ENCODE data around the gene HEPACAM2. TPM values are rescaled to one million over a fixed set of nuclear protein-coding genes. Genes with fewer than 3 reads are reported as not detected.

The HEPACAM2 gene
- total RNA-seq, 1 donor from 2014 or later, result 31.7 TPM

DNA sequence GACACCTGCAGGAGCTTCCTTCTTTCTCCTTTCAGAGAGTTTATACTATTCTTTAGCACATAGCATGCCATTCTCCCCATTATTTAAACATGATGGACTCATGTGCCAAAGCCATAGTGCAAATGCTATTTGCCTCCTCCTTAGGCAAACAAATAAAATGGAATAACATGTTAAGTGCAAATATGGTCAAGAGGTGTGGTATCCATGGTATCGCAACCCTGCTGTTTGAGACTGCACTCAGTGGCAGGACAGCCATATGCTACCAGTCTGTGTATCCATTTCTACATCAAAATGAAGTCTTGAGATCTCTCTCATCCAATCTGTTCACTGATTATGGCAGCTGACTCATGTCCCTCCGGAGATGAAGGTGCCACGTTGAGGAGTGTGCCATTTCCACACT, 22.8 kb downstream of the HEPACAM2 start:
- H3K4me3 Mint-ChIP-seq (ENCODE audit: low read depth), result no peak overlapping the region
- no peaks in the 10 kb centered on the region for H3K9me3 Mint-ChIP-seq (ENCODE audit: low read depth)
- H3K27ac Mint-ChIP-seq, result no peak overlapping the region
- no peaks in the 10 kb centered on the region for H3K36me3 Mint-ChIP-seq (ENCODE audit: insufficient read depth)
- DNase-seq (ENCODE audit: low spot score, unreplicated experiment), result no peak
- TF ChIP-seq, protein P1, sequence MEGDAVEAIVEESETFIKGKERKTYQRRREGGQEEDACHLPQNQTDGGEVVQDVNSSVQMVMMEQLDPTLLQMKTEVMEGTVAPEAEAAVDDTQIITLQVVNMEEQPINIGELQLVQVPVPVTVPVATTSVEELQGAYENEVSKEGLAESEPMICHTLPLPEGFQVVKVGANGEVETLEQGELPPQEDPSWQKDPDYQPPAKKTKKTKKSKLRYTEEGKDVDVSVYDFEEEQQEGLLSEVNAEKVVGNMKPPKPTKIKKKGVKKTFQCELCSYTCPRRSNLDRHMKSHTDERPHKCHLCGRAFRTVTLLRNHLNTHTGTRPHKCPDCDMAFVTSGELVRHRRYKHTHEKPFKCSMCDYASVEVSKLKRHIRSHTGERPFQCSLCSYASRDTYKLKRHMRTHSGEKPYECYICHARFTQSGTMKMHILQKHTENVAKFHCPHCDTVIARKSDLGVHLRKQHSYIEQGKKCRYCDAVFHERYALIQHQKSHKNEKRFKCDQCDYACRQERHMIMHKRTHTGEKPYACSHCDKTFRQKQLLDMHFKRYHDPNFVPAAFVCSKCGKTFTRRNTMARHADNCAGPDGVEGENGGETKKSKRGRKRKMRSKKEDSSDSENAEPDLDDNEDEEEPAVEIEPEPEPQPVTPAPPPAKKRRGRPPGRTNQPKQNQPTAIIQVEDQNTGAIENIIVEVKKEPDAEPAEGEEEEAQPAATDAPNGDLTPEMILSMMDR (IDR thresholded peaks at IDR 0.05; ENCODE audit: unreplicated experiment), result no peak
- H3K4me1 Mint-ChIP-seq (ENCODE audit: low read depth), result peaks cover 6% of the 10 kb centered on the region
- H3K27me3 Mint-ChIP-seq, result peaks cover 36% of the 10 kb centered on the region

DNA sequence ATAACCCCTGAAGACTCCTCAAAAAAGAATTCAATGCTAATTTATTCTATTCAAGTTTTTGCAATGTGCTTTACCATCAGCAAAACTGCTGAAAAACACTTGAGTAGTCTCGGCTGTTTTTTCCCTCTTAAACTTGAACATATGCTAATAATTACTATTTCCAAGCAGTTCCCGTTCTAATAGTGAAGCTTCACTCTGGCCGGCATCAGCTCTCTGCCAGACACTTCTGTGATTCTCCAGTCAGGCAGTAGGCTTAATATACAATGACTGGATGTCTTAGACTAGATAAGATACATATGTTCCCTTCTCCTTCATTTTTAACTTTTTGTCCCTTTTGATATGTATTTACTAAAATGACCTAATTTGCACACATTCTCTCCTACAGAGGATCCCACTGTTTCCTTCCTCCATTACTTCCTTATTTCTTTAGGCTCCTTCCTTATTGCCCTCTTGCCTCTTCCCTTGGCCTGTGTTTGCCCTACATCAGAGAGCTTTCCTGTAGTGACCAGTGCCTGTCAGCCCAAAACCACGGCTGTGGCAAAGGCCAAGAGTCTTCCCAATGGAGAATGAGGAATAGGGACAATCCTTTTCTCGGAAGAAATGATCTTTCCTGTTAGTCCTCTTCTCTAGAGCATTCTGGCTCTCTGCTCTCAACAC, 23.5 kb downstream of the HEPACAM2 start:
- no peaks in the 10 kb centered on the region for H3K9me3 Mint-ChIP-seq (ENCODE audit: low read depth)
- TF ChIP-seq, protein P1 (IDR thresholded peaks at IDR 0.05; ENCODE audit: unreplicated experiment), result no peak
- H3K4me3 Mint-ChIP-seq (ENCODE audit: low read depth), result no peak overlapping the region
- no peak overlapping the region for H3K27ac Mint-ChIP-seq
- peaks cover 6% of the 10 kb centered on the region for H3K4me1 Mint-ChIP-seq (ENCODE audit: low read depth)
- DNase-seq (ENCODE audit: low spot score, unreplicated experiment), result no peak
- H3K36me3 Mint-ChIP-seq (ENCODE audit: insufficient read depth), result no peaks in the 10 kb centered on the region
- H3K27me3 Mint-ChIP-seq, result peaks cover 36% of the 10 kb centered on the region

DNA sequence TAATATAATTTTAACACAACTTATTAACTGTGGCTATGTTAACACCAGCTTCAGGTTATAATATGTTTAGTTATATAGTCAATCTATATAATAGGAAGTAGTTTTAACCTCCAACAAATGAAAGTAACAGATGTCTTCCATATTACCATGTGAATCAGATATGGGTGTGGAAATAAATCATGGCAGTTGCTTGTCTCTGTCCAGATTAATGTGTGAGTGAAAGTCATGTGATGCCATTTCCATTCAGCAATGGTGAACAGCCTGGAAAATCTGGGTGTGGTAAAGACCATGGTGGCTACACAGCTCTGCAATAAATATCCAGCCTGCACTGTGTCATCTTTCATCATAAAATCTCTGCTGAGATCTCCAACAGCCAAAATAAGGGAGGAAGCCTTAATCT, 27.8 kb downstream of the HEPACAM2 start:
- no peaks in the 10 kb centered on the region for H3K4me1 Mint-ChIP-seq (ENCODE audit: low read depth)
- no peak overlapping the region for H3K27ac Mint-ChIP-seq
- no peak for DNase-seq (ENCODE audit: low spot score, unreplicated experiment)
- H3K36me3 Mint-ChIP-seq (ENCODE audit: insufficient read depth), result no peaks in the 10 kb centered on the region
- no peak overlapping the region for H3K4me3 Mint-ChIP-seq (ENCODE audit: low read depth)
- TF ChIP-seq, protein P1 (IDR thresholded peaks at IDR 0.05; ENCODE audit: unreplicated experiment), result no peak
- peaks cover 32% of the 10 kb centered on the region for H3K27me3 Mint-ChIP-seq
- no peaks in the 10 kb centered on the region for H3K9me3 Mint-ChIP-seq (ENCODE audit: low read depth)

DNA sequence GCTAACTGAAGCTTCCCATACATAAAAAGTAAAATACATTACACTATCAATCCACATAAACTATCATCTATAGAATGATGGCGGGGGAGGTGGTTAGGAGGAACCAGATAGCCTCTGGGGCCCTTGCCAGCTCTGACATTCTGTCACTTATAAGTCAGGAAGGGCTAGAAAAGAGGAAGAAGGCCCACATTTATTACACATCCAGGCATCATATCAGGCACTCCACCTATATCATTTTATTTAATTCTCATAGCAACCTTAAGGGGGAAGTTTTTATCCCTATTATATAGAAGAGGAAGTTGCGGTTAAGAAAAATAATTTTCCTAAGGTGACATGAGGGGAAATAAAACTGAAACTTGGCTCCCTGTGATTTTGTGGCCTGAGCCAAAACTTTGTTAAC, 29.9 kb downstream of the HEPACAM2 start:
- Mint-ChIP-seq H3K27me3 (peaks cover 35% of the 10 kb centered on the region), H3K9me3 (ENCODE audit: low read depth) (no peaks in the 10 kb centered on the region)

DNA sequence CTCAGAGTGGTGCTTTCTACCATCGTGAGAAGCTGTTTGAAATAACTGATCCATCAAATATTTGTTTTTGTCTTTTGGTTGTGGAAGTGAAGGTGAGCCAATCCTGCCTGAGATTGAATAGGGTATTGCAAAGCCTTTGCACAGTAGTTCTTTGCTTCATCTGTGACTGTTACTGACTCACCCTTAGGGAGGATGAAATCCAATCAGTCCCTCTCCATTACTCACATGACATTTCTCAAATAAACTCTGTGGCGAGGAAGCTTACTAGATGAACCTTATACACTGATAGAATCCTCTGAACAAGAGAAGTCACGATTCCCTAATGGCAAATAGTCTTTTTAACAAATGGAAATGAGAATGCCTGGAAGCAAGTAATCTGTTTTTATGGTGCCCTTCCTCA, 31.9 kb downstream of the HEPACAM2 start:
- Mint-ChIP-seq H3K27me3 (peaks cover 41% of the 10 kb centered on the region), H3K36me3 (ENCODE audit: insufficient read depth) (no peaks in the 10 kb centered on the region), H3K4me1 (ENCODE audit: low read depth) (no peaks in the 10 kb centered on the region), H3K27ac (no peak overlapping the region), H3K4me3 (ENCODE audit: low read depth) (no peak overlapping the region), H3K9me3 (ENCODE audit: low read depth) (no peaks in the 10 kb centered on the region)
- TF ChIP-seq, protein P1 (IDR thresholded peaks at IDR 0.05; ENCODE audit: unreplicated experiment), result no peak
- DNase-seq (ENCODE audit: low spot score, unreplicated experiment), result no peak

More for the DNA sequence above, 29.9 kb downstream of the HEPACAM2 start:
- H3K4me1 Mint-ChIP-seq (ENCODE audit: low read depth), result no peaks in the 10 kb centered on the region
- TF ChIP-seq, protein P1 (IDR thresholded peaks at IDR 0.05; ENCODE audit: unreplicated experiment), result no peak
- no peaks in the 10 kb centered on the region for H3K36me3 Mint-ChIP-seq (ENCODE audit: insufficient read depth)
- DNase-seq (ENCODE audit: low spot score, unreplicated experiment), result no peak
- H3K27ac Mint-ChIP-seq, result no peak overlapping the region
- no peak overlapping the region for H3K4me3 Mint-ChIP-seq (ENCODE audit: low read depth)
